HepG2 (cell line): Measurements from ENCODE around the gene SLC6A8. TPM values are rescaled to one million over a fixed set of nuclear protein-coding genes. Genes with fewer than 3 reads are reported as not detected.
"Not testable (repeated sequence)": the region's sequence is repeated elsewhere in the genome, so short reads cannot be mapped to it uniquely, and the experiment has no call there.

Experiments
- ATAC-seq: fragments of 200-7000 bp; cut with Tn5 transposase; 3 replicates; pipeline ENCODE4 v1.9.1; 2020; ENCODE audit warnings: mild to moderate bottlenecking, moderate library complexity
- BruUV-seq: library from RNA; stranded (reverse); fragments of 400-500 nt; replicated peaks from 2 replicates; lab custom pipeline; 2021; lab: Mats Ljungman, UMichigan
- CTCF ChIA-PET: fragments of 300-600 bp; formaldehyde crosslinking; extraction: SDS; loops from one replicate; lab custom pipeline; 2021; ENCODE audit warnings: low total read pairs, inconsistent platforms, low intra/inter-chr PET ratio; lab: Yijun Ruan, JAX
- POLR2A ChIA-PET: fragments of 350-600 bp; sonication (Branson Sonifier 250); formaldehyde crosslinking; loops from one replicate; lab custom pipeline; 2020; ENCODE audit warnings: antibody characterized with exemption, inconsistent platforms; lab: Yijun Ruan, JAX
- DNase-seq: peaks from one replicate; pipeline ENCODE4 v3.0.0-alpha.2; 2015; ENCODE audit warnings: low spot score
- FAIRE-seq: peaks from 3 replicates; lab custom pipeline; 2011; peaks lifted over from hg19 to GRCh38; lab: Jason Lieb, UNC
- H2AFZ ChIP-seq: one replicate; pipeline ENCODE4 v1.6.1; 2011; ENCODE audit warnings: low read length, inconsistent platforms
- H3K27ac ChIP-seq: fragments of 300-600 bp; 3 replicates; pipeline ENCODE4 v1.8.0; 2011; ENCODE audit warnings: mixed run types, mild to moderate bottlenecking, mixed read lengths, low read length, inconsistent platforms; ENCODE audit not compliant: insufficient read depth; ENCODE audit errors: extremely low read length
- H3K27me3 ChIP-seq, 2 experiments: fragments of 200-600 bp in 1 of 2; 2 replicates in 1 of 2; 3 replicates in 1 of 2; pipeline versions ENCODE4 v1.6.0 to v1.8.0; 2011; ENCODE audit warnings: low read length in 2 of 2, mild to moderate bottlenecking in 2 of 2, moderate library complexity in 2 of 2, inconsistent platforms in 1 of 2; ENCODE audit not compliant: insufficient read depth in 2 of 2, control insufficient read depth in 1 of 2
- H3K36me3 ChIP-seq, 2 experiments: fragments of 200-600 bp in 1 of 2; replicated peaks in 1 of 2; 2 replicates in 1 of 2; 3 replicates in 1 of 2; pipeline versions ENCODE4 v1.5.1 to v1.8.0; 2011; ENCODE audit warnings: low read length in 2 of 2, inconsistent platforms in 1 of 2; ENCODE audit not compliant: insufficient read depth in 2 of 2, control insufficient read depth in 1 of 2
- H3K4me1 ChIP-seq: 2 replicates; pipeline ENCODE4 v1.5.1; 2012; ENCODE audit warnings: low read length, inconsistent platforms; ENCODE audit not compliant: insufficient read depth
- H3K4me2 ChIP-seq: 2 replicates; pipeline ENCODE4 v1.6.0; 2011; ENCODE audit warnings: low read depth, low read length, inconsistent platforms
- H3K4me3 ChIP-seq, 3 experiments: fragments of 200-600 bp in 1 of 3; sonication (generic), shearing (Covaris generic) in 1 of 3; replicated peaks in 1 of 3; 2 replicates each; pipeline ENCODE4 v1.5.1; 2011 to 2016; ENCODE audit warnings: low read length in 3 of 3, inconsistent platforms in 2 of 3, low read depth in 2 of 3, mild to moderate bottlenecking in 2 of 3, control low read depth in 1 of 3, mixed read lengths in 1 of 3; ENCODE audit not compliant: insufficient read depth in 1 of 3
- H3K79me2 ChIP-seq: one replicate; pipeline ENCODE4 v1.6.1; 2011; ENCODE audit warnings: low read length, inconsistent platforms; ENCODE audit not compliant: insufficient read depth
- H3K9ac ChIP-seq: 2 replicates; pipeline ENCODE4 v1.6.0; 2011; ENCODE audit warnings: mild to moderate bottlenecking, low read depth, low read length, inconsistent platforms; ENCODE audit not compliant: insufficient read depth
- H3K9me3 ChIP-seq: 2 replicates; pipeline ENCODE4 v1.5.1; 2012; ENCODE audit warnings: mild to moderate bottlenecking, low read length
- H4K20me1 ChIP-seq: 2 replicates; pipeline ENCODE4 v1.6.0; 2011; ENCODE audit warnings: inconsistent platforms, mild to moderate bottlenecking, low read length, moderate library complexity; ENCODE audit not compliant: insufficient read depth
- AGO1 ChIP-seq: fragments of 200-400 bp; formaldehyde crosslinking; IDR thresholded peaks from 2 replicates; pipeline ENCODE4 v1.6.1; 2017; ENCODE audit warnings: mild to moderate bottlenecking, low read depth, low read length, moderate library complexity; ENCODE audit not compliant: poor library complexity, severe bottlenecking
- AGO2 ChIP-seq: fragments of 200-400 bp; formaldehyde crosslinking; optimal IDR thresholded peaks from 2 replicates; pipeline ENCODE3; 2017; ENCODE audit warnings: mild to moderate bottlenecking, low read depth, low read length, moderate library complexity
- DMAP1 ChIP-seq: IDR thresholded peaks from 2 replicates; pipeline ENCODE4 v1.6.1; 2016
- FOXA1 ChIP-seq, 2 experiments: fragments of 450-650 bp in 1 of 2; sonication (generic) in 1 of 2; formaldehyde crosslinking in 1 of 2; IDR thresholded peaks; 2 replicates each; pipeline versions ENCODE4 v1.4.0 to v1.6.1; 2016 to 2020; ENCODE audit warnings: missing genetic modification reagents in 1 of 2
- KMT2B ChIP-seq: IDR thresholded peaks from 2 replicates; pipeline ENCODE4 v1.6.1; 2016; ENCODE audit warnings: missing genetic modification reagents, missing compliant biosample characterization
- NRL ChIP-seq: sonication (generic); formaldehyde crosslinking; IDR thresholded peaks from 2 replicates; pipeline ENCODE4 v1.5.0; 2020; ENCODE audit warnings: missing genetic modification reagents, mild to moderate bottlenecking, moderate library complexity, borderline replicate concordance
- RBFOX2 ChIP-seq: fragments of 200-400 bp; formaldehyde crosslinking; IDR thresholded peaks from 2 replicates; pipeline ENCODE4 v1.6.1; 2017; ENCODE audit warnings: low read depth, mild to moderate bottlenecking, low read length
- ZNF136 ChIP-seq: sonication (generic); formaldehyde crosslinking; IDR thresholded peaks from 2 replicates; pipeline ENCODE4 v1.8.1; 2022; ENCODE audit warnings: low read depth, mild to moderate bottlenecking, moderate library complexity, missing genetic modification reagents
- ZNF577 ChIP-seq: sonication (generic); formaldehyde crosslinking; IDR thresholded peaks from 2 replicates; pipeline ENCODE4 v1.4.0; 2020; ENCODE audit warnings: mild to moderate bottlenecking, low read depth, missing genetic modification reagents, borderline replicate concordance
- ZNF768 ChIP-seq: sonication (generic); formaldehyde crosslinking; IDR thresholded peaks from 2 replicates; pipeline ENCODE4 v1.4.0; 2020; ENCODE audit warnings: missing genetic modification reagents
- WGBS: methylation state at CpG from one replicate; pipeline ENCODE4 v1.1.6; 2017; ENCODE audit warnings: low lambda C conversion rate; 5-methylcytosine and 5-hydroxymethylcytosine counted together
- in situ Hi-C: cut with HindIII; loops from 2 replicates; pipeline ENCODE4 v1.10.0; 2017; ENCODE audit warnings: low pct_unique_long_range_greater_than_20kb; ENCODE audit not compliant: extremely low pct_ligation_motif_present
- intact Hi-C: fragments of 100-400 bp; cut with micrococcal nuclease; formaldehyde crosslinking; loops from one replicate; pipeline ENCODE4 v1.10.0; 2022; ENCODE audit not compliant: unreplicated experiment
- polyA plus RNA-seq, 8 experiments: library from polyadenylated mRNA; depleted of rRNA in 3 of 8; stranded (reverse) in 7 of 8; unstranded in 1 of 8; fragments of >200 nt; fragmentation: Illumina TruSeq in 4 of 8; extraction: Trizol in 4 of 8; gene quantifications; 2 replicates each; pipeline versions ENCODE4 v1.2.1 to v1.2.3, GENCODE V29; 2011 to 2016; ENCODE audit warnings: low read depth in 4 of 8, missing spikeins in 1 of 8, mixed read lengths in 1 of 8; ENCODE audit not compliant: insufficient read depth in 1 of 8
- total RNA-seq, 5 experiments: library from RNA; depleted of rRNA; stranded (reverse); fragments of >200 nt; fragmentation: Illumina TruSeq; extraction: Trizol; gene quantifications; 2 replicates each; pipeline ENCODE4 v1.2.3, GENCODE V29; 2016; ENCODE audit warnings: low read depth in 1 of 5
- TF ChIP-seq, protein P1 (sequence below): sonication (generic); formaldehyde crosslinking; IDR thresholded peaks from 2 replicates; pipeline ENCODE4 v1.9.0; 2022; ENCODE audit warnings: low read depth, missing genetic modification reagents
- TF ChIP-seq, protein P2 (sequence below): IDR thresholded peaks from 2 replicates; pipeline ENCODE4 v1.6.1; 2012; ENCODE audit warnings: low read depth, low read length, improper control_type of control experiment
- TF ChIP-seq, protein P3 (sequence below): IDR thresholded peaks from 2 replicates; pipeline ENCODE4 v1.6.1; 2018; ENCODE audit warnings: missing genetic modification reagents

SLC6A8 gene
- total and polyA plus RNA-seq, 2 of the 13 experiments (the other 11 are each of a cell fraction or from before 2014, with no cell fraction given) = 13.9 to 176 TPM

DNA sequence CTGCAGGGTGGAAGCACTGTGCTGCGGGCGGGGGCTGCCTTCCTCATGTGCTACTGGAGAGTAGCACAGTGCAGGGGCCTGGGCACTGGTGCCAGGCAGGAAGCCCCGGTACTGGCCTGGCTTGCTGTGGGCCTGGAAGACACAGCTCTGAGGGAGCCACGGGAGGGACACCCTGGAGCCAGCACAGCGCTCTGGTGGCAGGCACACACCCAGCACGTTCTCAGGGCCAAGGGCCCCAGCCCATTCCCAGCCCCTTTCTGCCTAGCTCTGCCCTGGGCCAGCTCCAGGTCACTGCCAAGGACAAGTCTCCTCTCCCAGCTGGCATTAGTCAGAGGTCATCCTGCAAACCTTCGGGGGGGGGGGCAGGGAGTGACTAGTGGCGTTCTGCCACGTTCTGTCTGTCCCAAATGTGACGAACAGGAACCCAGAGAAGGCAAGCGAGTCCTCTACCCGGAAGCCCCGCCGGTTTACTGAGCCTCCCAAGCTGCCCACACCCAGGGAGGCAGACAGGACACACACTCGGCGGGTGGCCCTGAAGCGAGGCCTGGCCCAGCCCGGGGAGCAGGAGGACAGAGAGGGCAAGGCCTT lies 12.2 kb downstream of the SLC6A8 start:
- intact Hi-C loops, H2AFZ ChIP-seq, POLR2A ChIA-PET, H3K79me2 ChIP-seq, H3K27me3 ChIP-seq, H3K9ac ChIP-seq, H4K20me1 ChIP-seq, H3K27ac ChIP-seq, H3K4me2 ChIP-seq, DNase-seq, H3K36me3 ChIP-seq, CTCF ChIA-PET, H3K9me3 ChIP-seq, FAIRE-seq, BruUV-seq, in situ Hi-C loops, H3K4me3 ChIP-seq: not testable (repeated sequence)
- no CpG with 5 or more reads among the region's 18 CpGs for WGBS
- H3K4me1 ChIP-seq = peaks cover 14% of the 10 kb centered on the region
- ATAC-seq = peak; percentile 11
- TF ChIP-seq AGO2 = peak; percentile 63
- peak; percentile 52 for TF ChIP-seq RBFOX2
- peak; percentile 92 for TF ChIP-seq AGO1

DNA sequence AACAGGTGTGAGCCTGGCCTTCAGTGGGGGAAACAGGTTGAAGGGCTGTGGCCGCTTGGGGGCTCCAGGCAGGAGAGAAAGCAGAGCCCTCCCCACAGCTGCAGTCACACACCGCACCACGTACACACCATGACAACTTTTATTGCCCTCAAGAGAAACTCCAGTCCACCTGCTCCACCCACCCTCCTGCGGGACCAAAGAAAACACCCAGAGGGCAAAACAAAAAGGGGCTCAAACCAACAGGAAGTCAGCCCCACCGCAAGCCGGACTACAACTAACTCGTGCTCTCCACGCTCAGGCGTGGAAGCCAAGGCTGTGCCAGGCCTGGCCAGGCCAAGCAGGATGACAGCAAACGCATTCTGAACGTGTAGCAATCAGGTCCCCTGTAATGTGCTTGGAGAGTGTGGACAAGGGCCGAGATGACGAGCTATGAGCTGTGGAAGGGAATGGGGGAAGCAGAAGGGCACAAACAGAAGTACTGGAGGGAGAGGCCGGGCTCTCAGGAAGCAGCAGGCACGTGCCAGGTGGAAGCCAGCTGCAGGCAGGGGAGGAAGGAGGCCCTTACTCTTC lies 12.7 kb downstream of the SLC6A8 start:
- no peaks in the 10 kb centered on the region for H3K79me2 ChIP-seq
- ChIA-PET POLR2A (no interaction called here), CTCF (no interaction called here)
- H3K27ac ChIP-seq = no peak overlapping the region
- H3K9ac ChIP-seq = no peak overlapping the region
- H3K9me3 ChIP-seq = no peaks in the 10 kb centered on the region
- H4K20me1 ChIP-seq = 0 out of 2 replicates have a peak, but pooled peaks cover 3% of the 10 kb centered on the region
- H3K4me3 ChIP-seq = no peak overlapping the region
- peaks cover 14% of the 10 kb centered on the region for H3K4me1 ChIP-seq
- DNase-seq (no peak), ATAC-seq (no peak), FAIRE-seq (no peak)
- no peak overlapping the region for H2AFZ ChIP-seq
- in situ Hi-C loops = no loop called here
- no peak overlapping the region for H3K4me2 ChIP-seq
- no TSS peak for BruUV-seq
- H3K36me3 ChIP-seq = peaks cover 5 to 9% of the 10 kb centered on the region in 2 experiments; a peak in 3 of 5 replicates
- H3K27me3 ChIP-seq = no peaks in the 10 kb centered on the region
- WGBS = 100% methylated on average over 4 of the region's 15 CpGs
- intact Hi-C loops = no loop called here
- TF ChIP-seq, protein P1, sequence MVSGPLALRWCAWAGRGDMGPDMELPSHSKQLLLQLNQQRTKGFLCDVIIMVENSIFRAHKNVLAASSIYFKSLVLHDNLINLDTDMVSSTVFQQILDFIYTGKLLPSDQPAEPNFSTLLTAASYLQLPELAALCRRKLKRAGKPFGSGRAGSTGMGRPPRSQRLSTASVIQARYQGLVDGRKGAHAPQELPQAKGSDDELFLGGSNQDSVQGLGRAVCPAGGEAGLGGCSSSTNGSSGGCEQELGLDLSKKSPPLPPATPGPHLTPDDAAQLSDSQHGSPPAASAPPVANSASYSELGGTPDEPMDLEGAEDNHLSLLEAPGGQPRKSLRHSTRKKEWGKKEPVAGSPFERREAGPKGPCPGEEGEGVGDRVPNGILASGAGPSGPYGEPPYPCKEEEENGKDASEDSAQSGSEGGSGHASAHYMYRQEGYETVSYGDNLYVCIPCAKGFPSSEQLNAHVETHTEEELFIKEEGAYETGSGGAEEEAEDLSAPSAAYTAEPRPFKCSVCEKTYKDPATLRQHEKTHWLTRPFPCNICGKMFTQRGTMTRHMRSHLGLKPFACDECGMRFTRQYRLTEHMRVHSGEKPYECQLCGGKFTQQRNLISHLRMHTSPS (CRISPR knock-in tag) = no peak
- TF ChIP-seq, protein P2, sequence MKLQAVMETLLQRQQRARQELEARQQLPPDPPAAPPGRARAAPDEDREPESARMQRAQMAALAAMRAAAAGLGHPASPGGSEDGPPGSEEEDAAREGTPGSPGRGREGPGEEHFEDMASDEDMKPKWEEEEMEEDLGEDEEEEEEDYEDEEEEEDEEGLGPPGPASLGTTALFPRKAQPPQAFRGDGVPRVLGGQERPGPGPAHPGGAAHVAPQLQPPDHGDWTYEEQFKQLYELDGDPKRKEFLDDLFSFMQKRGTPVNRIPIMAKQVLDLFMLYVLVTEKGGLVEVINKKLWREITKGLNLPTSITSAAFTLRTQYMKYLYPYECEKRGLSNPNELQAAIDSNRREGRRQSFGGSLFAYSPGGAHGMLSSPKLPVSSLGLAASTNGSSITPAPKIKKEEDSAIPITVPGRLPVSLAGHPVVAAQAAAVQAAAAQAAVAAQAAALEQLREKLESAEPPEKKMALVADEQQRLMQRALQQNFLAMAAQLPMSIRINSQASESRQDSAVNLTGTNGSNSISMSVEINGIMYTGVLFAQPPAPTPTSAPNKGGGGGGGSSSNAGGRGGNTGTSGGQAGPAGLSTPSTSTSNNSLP = no peak
- no peak for TF ChIP-seq ZNF768 (CRISPR knock-in tag)
- TF ChIP-seq NRL (CRISPR knock-in tag) = no peak
- no peak for TF ChIP-seq ZNF136
- TF ChIP-seq, protein P3, sequence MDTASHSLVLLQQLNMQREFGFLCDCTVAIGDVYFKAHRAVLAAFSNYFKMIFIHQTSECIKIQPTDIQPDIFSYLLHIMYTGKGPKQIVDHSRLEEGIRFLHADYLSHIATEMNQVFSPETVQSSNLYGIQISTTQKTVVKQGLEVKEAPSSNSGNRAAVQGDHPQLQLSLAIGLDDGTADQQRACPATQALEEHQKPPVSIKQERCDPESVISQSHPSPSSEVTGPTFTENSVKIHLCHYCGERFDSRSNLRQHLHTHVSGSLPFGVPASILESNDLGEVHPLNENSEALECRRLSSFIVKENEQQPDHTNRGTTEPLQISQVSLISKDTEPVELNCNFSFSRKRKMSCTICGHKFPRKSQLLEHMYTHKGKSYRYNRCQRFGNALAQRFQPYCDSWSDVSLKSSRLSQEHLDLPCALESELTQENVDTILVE (CRISPR knock-in tag) = no peak
- no peak for TF ChIP-seq ZNF577 (CRISPR knock-in tag)
- no peak for TF ChIP-seq FOXA1 (IDR thresholded peaks at IDR 0.05)
- TF ChIP-seq FOXA1 (CRISPR knock-in tag; IDR thresholded peaks at IDR 0.05) = no peak
- no peak for TF ChIP-seq DMAP1
- TF ChIP-seq KMT2B (CRISPR knock-in tag) = no peak
